SJCRH30 (cell line): ENCODE results near the gene HOXA13. TPM values are rescaled to one million over a fixed set of nuclear protein-coding genes. Genes with fewer than 3 reads are reported as not detected.

ENCODE experiments used
- DNase-seq, 2 experiments: peaks; one replicate each; pipeline ENCODE4 v3.0.0-alpha.2; 2015 to 2020
- H3K27ac ChIP-seq: fragments of 250-450 bp; sonication (Bioruptor Pico); 2 replicates; pipeline ENCODE4 v1.5.1; 2020; ENCODE audit warnings: mild to moderate bottlenecking, moderate library complexity
- H3K27me3 ChIP-seq: fragments of 250-450 bp; sonication (Bioruptor Pico); 2 replicates; pipeline ENCODE4 v1.5.1; 2020; ENCODE audit warnings: mild to moderate bottlenecking, moderate library complexity
- H3K36me3 ChIP-seq: fragments of 250-450 bp; sonication (Bioruptor Pico); 2 replicates; pipeline ENCODE4 v1.5.1; 2020; ENCODE audit warnings: mild to moderate bottlenecking, moderate library complexity
- H3K4me1 ChIP-seq: fragments of 250-450 bp; sonication (Bioruptor Pico); 2 replicates; pipeline ENCODE4 v1.5.1; 2020; ENCODE audit warnings: mild to moderate bottlenecking, moderate library complexity
- H3K4me3 ChIP-seq: fragments of 250-450 bp; sonication (Bioruptor Pico); 2 replicates; pipeline ENCODE4 v1.5.1; 2020; ENCODE audit warnings: mild to moderate bottlenecking, moderate library complexity
- H3K9me3 ChIP-seq: fragments of 250-450 bp; sonication (Bioruptor Pico); replicated peaks from 2 replicates; pipeline ENCODE4 v1.5.1; 2020; ENCODE audit warnings: mild to moderate bottlenecking, moderate library complexity
- total RNA-seq: library from RNA; depleted of rRNA; stranded (reverse); fragments of >200 nt; shearing (Covaris generic); gene quantifications from 2 replicates; pipeline ENCODE4 v1.2.3, GENCODE V29; 2014

The HOXA13 gene
- total RNA-seq, 1 experiment from 2014 or later, result 1.7 TPM

- Histone ChIP-seq H3K27ac (peak within 1 kb of the TSS; percentile 87), H3K36me3 (no peaks in the 10 kb centered on the region), H3K27me3 (no peaks in the 10 kb centered on the region), H3K9me3 (no peaks in the 10 kb centered on the region), H3K4me3 (peak within 1 kb of the TSS; percentile 73), H3K4me1 (no peaks in the 10 kb centered on the region)
- DNase-seq, result peak; percentile 27 to 52
Measured at GRCh38 chr7:27185013-27185853, 14.7 kb downstream of the HOXA13 start, which contains the start of gene HOXA11. HOXA11 (minus strand) TSS chr7:27185232; CDS start chr7:27185144, 88 bp downstream.

GRCh38 chr7:27184337-27185012 is 15.4 kb downstream of the HOXA13 start:
- Histone ChIP-seq H3K27me3 (no peaks in the 10 kb centered on the region), H3K36me3 (no peaks in the 10 kb centered on the region), H3K9me3 (no peaks in the 10 kb centered on the region), H3K4me3 (peak overlapping the region; percentile 73), H3K27ac (peak overlapping the region; percentile 87), H3K4me1 (no peaks in the 10 kb centered on the region)
- DNase-seq, result peak; percentile 55 to 69

- no peaks in the 10 kb centered on the region for H3K36me3 ChIP-seq
- H3K27ac ChIP-seq, result peak overlapping the region; percentile 87
- H3K27me3 ChIP-seq, result no peaks in the 10 kb centered on the region
- peak overlapping the region; percentile 73 for H3K4me3 ChIP-seq
- no peaks in the 10 kb centered on the region for H3K4me1 ChIP-seq
- no peaks in the 10 kb centered on the region for H3K9me3 ChIP-seq
- DNase-seq, result peak; percentile 32 to 56
Measured at GRCh38 chr7:27183682-27184336, 16.1 kb downstream of the HOXA13 start.

GRCh38 chr7:27182861-27183681 is 16.8 kb downstream of the HOXA13 start:
- H3K4me1 ChIP-seq, result no peaks in the 10 kb centered on the region
- no peaks in the 10 kb centered on the region for H3K27me3 ChIP-seq
- H3K4me3 ChIP-seq, result peak overlapping the region; percentile 73
- DNase-seq, result peak; percentile 55 to 66
- H3K27ac ChIP-seq, result peak overlapping the region; percentile 87
- H3K36me3 ChIP-seq, result no peaks in the 10 kb centered on the region
- no peaks in the 10 kb centered on the region for H3K9me3 ChIP-seq

GRCh38 chr7:27182285-27182841 is 17.5 kb downstream of the HOXA13 start:
- no peak for DNase-seq
- H3K4me1 ChIP-seq, result no peaks in the 10 kb centered on the region
- no peaks in the 10 kb centered on the region for H3K36me3 ChIP-seq
- no peak overlapping the region for H3K4me3 ChIP-seq
- H3K9me3 ChIP-seq, result no peaks in the 10 kb centered on the region
- no peak overlapping the region for H3K27ac ChIP-seq
- H3K27me3 ChIP-seq, result 0 out of 2 replicates have a peak, but pooled peaks cover 5% of the 10 kb centered on the region

DNA sequence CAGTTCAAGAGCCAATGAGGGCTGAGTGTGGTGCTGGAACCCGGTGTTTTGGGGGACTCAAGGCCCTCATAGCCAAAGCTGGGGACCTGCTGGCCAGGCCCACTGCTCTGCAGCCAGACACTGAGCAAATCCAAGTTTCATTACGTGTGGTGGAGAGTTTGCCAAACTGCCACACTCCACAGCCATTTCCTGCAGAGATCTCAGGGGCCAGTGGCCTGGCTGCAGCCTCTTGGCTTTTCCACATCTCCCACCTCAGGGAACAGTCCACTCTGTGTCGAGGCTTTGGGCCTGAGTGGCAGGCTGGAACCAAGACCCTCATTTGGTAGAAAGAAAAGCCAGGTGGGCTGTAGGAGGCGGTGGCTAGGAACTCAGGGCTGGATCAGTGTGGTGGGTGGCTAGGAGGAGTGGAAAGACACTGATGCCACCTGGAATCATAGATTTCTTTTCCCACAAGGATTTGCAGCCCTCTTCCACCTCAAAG is 18.1 kb downstream of the HOXA13 start:
- H3K4me1 ChIP-seq, result no peaks in the 10 kb centered on the region
- no peak overlapping the region for H3K27ac ChIP-seq
- no peak overlapping the region for H3K4me3 ChIP-seq
- H3K27me3 ChIP-seq, result 0 out of 2 replicates have a peak, but pooled peaks cover 5% of the 10 kb centered on the region
- no peak for DNase-seq
- no peaks in the 10 kb centered on the region for H3K36me3 ChIP-seq
- H3K9me3 ChIP-seq, result no peaks in the 10 kb centered on the region

DNA sequence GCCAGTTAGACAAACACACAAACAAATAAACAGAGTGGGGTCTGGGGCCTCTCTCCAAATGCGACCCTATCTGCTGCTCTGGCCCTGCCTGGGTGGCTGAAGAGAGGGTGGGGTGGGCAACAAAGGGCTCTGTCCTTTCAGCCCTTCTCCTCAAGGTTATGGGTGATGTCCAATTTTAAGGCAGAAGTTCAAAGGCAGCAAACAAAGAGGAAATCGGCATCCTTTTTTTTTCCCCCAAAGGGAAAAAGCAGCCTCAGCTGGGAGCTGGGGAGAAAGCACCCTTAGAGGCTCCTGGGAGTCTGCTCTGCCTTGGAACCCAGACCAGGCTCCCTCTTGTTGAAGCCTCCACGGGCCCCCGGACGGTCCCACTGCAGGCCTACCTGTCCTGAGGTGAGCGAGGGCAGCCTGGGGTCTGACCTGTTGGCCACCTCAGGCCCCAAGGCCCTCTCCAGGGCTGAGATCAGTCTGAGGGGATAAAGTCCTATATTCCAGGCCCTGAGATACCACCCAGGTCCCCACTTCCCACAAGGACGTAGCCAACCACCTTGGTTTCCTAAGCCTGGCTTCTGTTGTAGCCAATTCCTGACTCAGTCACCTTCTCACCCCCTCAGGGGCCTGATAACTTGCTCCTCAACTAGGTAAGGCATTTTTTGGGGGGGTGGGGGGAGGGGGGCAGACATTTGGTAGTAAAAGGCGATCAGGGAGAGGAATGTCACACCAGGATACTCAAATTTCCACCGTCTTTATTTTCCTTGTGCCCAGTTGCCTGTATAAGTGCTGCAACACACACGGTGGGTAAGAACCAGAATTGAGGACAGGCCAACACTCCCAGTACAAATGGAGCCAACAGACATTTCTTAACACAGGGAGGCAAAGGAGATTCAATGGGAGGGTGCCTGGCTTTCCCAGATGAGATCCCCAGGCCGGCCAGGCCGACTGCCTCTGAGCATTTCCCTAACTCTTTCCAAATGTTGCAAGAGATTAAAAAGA is 19.2 kb downstream of the HOXA13 start:
- no peak overlapping the region for H3K27ac ChIP-seq
- H3K4me3 ChIP-seq, result no peak overlapping the region
- H3K4me1 ChIP-seq, result no peaks in the 10 kb centered on the region

DNA sequence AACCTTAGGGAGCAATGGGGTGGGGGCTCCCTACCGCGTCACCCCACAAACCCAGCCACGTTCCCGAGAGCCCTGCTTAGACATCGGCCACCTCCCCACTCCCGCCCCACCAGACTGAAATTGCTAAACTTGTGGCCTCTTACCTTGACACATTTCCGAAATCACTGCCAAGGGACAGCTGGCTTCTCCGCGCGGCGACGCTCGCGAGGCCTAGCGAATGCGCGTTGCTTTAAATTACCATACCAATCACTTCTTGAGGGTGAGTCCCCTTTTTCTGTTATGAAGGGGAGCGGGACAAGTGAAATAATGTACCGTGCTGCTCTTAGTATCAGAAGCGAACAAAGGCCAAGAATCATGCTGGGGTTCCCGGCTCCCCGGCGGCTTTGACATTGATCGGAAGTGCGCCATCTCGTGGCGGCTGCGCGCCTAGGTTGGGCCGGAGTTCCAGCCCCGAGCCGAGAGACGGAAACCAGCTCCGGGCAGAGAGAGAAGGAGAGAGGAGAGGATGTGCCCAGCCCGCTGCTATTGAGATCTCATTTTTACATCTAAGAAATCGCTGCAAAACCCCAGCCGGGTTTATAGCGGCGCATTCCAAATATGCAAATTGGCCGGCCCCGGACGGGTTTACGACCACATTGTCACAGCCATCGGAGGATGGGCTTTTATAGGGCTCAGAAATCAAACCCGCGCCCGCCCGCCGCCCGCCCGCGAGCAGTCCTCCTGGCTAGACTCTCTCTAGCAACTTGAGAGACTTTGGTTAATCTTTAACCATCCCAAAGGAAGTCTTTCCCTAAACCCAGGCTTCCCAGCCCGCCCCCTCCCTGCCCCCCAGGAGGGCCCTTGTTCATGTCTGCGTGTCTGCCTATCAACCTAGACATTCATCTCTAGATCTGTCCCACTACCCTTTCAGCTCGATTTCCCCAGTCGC is 20.1 kb downstream of the HOXA13 start:
- no peaks in the 10 kb centered on the region for H3K36me3 ChIP-seq
- H3K27ac ChIP-seq, result no peak overlapping the region
- H3K4me3 ChIP-seq, result no peak overlapping the region
- no peaks in the 10 kb centered on the region for H3K9me3 ChIP-seq
- no peaks in the 10 kb centered on the region for H3K4me1 ChIP-seq
- H3K27me3 ChIP-seq, result 0 out of 2 replicates have a peak, but pooled peaks cover 5% of the 10 kb centered on the region
- no peak for DNase-seq

More for the DNA sequence above, 19.2 kb downstream of the HOXA13 start:
- no peaks in the 10 kb centered on the region for H3K36me3 ChIP-seq
- DNase-seq, result no peak
- H3K9me3 ChIP-seq, result no peaks in the 10 kb centered on the region
- 0 out of 2 replicates have a peak, but pooled peaks cover 5% of the 10 kb centered on the region for H3K27me3 ChIP-seq

DNA sequence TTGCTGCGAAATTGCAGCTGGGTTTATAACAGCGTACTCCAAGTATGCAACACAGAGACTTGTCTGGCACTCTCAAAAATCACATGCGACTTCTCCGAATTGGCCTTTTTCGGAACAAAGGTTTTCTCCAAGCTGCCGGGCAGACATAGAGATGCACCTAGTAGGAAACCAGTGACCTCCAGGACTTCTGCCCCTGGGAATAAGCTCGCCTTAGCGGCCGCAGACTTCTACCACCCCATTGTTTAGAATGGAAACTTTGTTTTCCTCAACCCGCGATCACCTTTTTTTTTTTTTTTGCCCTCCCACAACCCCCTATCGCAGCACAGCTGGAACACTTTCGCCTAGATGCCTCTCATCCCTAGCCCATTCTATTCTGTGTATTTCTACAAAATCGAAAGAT is 20.9 kb downstream of the HOXA13 start:
- no peaks in the 10 kb centered on the region for H3K9me3 ChIP-seq
- no peak overlapping the region for H3K27ac ChIP-seq
- H3K4me3 ChIP-seq, result no peak overlapping the region
- no peaks in the 10 kb centered on the region for H3K36me3 ChIP-seq
- no peak for DNase-seq
- H3K27me3 ChIP-seq, result 0 out of 2 replicates have a peak, but pooled peaks cover 5% of the 10 kb centered on the region
- no peaks in the 10 kb centered on the region for H3K4me1 ChIP-seq

DNA sequence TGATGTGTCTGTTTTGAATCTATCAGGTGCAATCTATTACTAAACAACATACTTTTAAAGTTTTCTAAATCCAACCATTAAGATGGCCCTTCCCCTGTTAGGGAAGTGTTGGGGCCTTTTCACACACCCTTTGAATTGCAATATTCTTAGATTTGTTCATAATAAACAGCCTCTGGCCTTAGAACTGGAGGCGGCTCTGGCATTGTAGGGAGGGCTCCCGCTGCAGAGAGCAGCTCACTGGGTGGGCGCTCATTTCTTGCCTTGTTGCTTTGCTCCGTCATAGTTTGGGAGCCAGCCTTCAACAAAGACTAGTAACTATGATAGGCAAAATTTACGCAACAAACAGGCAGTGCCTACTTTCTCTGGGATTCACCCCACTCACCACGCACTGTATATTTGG is 21.5 kb downstream of the HOXA13 start:
- H3K9me3 ChIP-seq, result no peaks in the 10 kb centered on the region
- H3K4me1 ChIP-seq, result no peaks in the 10 kb centered on the region
- no peak overlapping the region for H3K27ac ChIP-seq
- no peaks in the 10 kb centered on the region for H3K36me3 ChIP-seq
- H3K4me3 ChIP-seq, result no peak overlapping the region
- 0 out of 2 replicates have a peak, but pooled peaks cover 5% of the 10 kb centered on the region for H3K27me3 ChIP-seq
- no peak for DNase-seq

DNA sequence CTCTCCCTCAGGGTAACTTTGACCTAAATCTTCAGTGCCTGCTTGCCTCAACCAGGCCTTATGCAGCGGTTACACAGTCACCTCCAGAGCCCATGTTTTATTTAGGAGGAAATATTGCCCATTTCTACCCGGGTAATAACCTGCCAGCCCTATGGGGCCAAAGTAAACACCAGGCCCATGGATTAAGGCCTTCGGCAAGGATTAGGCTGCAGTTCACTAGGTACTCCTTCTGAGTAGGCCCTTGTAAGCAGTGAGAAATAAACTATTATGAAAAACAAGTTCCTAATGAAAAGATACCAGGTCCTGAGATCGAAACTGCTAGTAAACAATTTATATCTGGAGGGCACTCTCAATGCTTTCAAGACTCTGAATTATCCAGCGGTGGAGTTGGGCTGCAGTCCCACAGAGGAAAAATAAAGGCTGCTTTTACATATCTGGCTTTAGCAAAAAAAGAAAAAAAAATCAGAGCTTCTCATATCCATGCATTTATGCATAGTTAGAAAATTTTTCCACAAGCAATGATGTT is 22.0 kb downstream of the HOXA13 start:
- H3K27me3 ChIP-seq, result 0 out of 2 replicates have a peak, but pooled peaks cover 5% of the 10 kb centered on the region

More for the DNA sequence above, 22.0 kb downstream of the HOXA13 start:
- no peak overlapping the region for H3K4me3 ChIP-seq
- no peaks in the 10 kb centered on the region for H3K36me3 ChIP-seq
- no peak for DNase-seq
- H3K27ac ChIP-seq, result no peak overlapping the region
- H3K4me1 ChIP-seq, result no peaks in the 10 kb centered on the region
- no peaks in the 10 kb centered on the region for H3K9me3 ChIP-seq
